Glutamatergic neuron (in vitro differentiated cells): ENCODE data around the gene NOXO1. TPM values are rescaled to one million over a fixed set of nuclear protein-coding genes. Genes with fewer than 3 reads are reported as not detected.
A peak's percentile ranks its signal among the peaks of the same experiment; 100 is the strongest.

Source experiments
- DNase-seq: peaks from one replicate; pipeline ENCODE4 v3.0.0; 2022
- H3K27ac Mint-ChIP-seq: one replicate; pipeline ENCODE4 v1.8.0; 2020; ENCODE audit warnings: mild to moderate bottlenecking, mixed read lengths, inconsistent platforms; ENCODE audit not compliant: unreplicated experiment
- H3K27me3 Mint-ChIP-seq: one replicate; pipeline ENCODE4 v1.8.0; 2020; ENCODE audit warnings: mild to moderate bottlenecking, moderate library complexity, mixed read lengths, inconsistent platforms; ENCODE audit not compliant: unreplicated experiment
- H3K36me3 Mint-ChIP-seq: one replicate; pipeline ENCODE4 v1.8.0; 2020; ENCODE audit warnings: mild to moderate bottlenecking, mixed read lengths, inconsistent platforms; ENCODE audit not compliant: unreplicated experiment
- H3K4me1 Mint-ChIP-seq: one replicate; pipeline ENCODE4 v1.8.0; 2020; ENCODE audit warnings: mild to moderate bottlenecking, low read depth, mixed read lengths, inconsistent platforms; ENCODE audit not compliant: unreplicated experiment
- H3K4me3 Mint-ChIP-seq: one replicate; pipeline ENCODE4 v1.8.0; 2020; ENCODE audit warnings: mild to moderate bottlenecking, mixed read lengths, inconsistent platforms; ENCODE audit not compliant: unreplicated experiment
- H3K9me3 Mint-ChIP-seq: one replicate; pipeline ENCODE4 v1.8.0; 2020; ENCODE audit warnings: mild to moderate bottlenecking, moderate library complexity, mixed read lengths, inconsistent platforms; ENCODE audit not compliant: unreplicated experiment
- total RNA-seq: library from RNA; stranded (reverse); fragmentation: NEBNext Ultra II Directional; extraction: Animal tissue kit (Norgen Biotek cat#: 25700); gene quantifications from one replicate; pipeline ENCODE4 v1.2.1, GENCODE V29; 2021; ENCODE audit not compliant: unreplicated experiment
- TF ChIP-seq, protein P1 (sequence below): fragments of 200-600 bp; sonication (generic); IDR thresholded peaks from one replicate; pipeline ENCODE4 v1.5.0; 2021; ENCODE audit not compliant: partially characterized antibody, unreplicated experiment

Gene NOXO1
- total RNA-seq, 1 donor from 2014 or later = 1.3 TPM

GRCh38 chr16:1997494-1998359, 16.5 kb upstream of the NOXO1 start:
- Mint-ChIP-seq H3K27me3 (peaks cover 7% of the 10 kb centered on the region), H3K9me3 (peaks cover 13% of the 10 kb centered on the region), H3K27ac (no peak overlapping the region), H3K4me3 (no peak overlapping the region), H3K36me3 (no peaks in the 10 kb centered on the region), H3K4me1 (no peaks in the 10 kb centered on the region)
- TF ChIP-seq, protein P1, sequence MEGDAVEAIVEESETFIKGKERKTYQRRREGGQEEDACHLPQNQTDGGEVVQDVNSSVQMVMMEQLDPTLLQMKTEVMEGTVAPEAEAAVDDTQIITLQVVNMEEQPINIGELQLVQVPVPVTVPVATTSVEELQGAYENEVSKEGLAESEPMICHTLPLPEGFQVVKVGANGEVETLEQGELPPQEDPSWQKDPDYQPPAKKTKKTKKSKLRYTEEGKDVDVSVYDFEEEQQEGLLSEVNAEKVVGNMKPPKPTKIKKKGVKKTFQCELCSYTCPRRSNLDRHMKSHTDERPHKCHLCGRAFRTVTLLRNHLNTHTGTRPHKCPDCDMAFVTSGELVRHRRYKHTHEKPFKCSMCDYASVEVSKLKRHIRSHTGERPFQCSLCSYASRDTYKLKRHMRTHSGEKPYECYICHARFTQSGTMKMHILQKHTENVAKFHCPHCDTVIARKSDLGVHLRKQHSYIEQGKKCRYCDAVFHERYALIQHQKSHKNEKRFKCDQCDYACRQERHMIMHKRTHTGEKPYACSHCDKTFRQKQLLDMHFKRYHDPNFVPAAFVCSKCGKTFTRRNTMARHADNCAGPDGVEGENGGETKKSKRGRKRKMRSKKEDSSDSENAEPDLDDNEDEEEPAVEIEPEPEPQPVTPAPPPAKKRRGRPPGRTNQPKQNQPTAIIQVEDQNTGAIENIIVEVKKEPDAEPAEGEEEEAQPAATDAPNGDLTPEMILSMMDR = no peak
- no peak for DNase-seq

DNA sequence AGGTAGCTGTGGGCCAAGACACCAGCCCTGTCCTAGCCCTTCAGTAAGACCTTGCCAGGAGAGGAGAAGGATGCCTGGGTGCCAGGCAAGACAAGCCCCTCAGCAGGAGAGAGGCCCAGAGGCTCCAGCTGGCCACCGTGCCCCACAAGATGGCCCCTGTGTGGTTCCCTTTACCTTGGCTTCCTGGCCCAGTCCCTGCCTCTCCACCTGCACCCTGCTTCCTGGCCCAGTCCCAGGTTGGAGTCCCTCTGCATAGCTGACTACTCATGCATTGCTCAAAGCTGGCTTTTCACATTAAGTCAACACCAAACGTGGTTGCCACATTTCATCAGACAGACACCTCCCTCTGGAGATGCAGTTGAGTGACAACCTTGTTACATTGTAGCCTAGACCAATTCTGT, 12.5 kb upstream of the NOXO1 start:
- H3K36me3 Mint-ChIP-seq = no peaks in the 10 kb centered on the region
- no peak for DNase-seq
- peaks cover 13% of the 10 kb centered on the region for H3K27me3 Mint-ChIP-seq
- TF ChIP-seq, protein P1 = no peak
- H3K4me1 Mint-ChIP-seq = peaks cover 2% of the 10 kb centered on the region
- H3K4me3 Mint-ChIP-seq = no peak overlapping the region
- no peak overlapping the region for H3K27ac Mint-ChIP-seq
- H3K9me3 Mint-ChIP-seq = peaks cover 12% of the 10 kb centered on the region

DNA sequence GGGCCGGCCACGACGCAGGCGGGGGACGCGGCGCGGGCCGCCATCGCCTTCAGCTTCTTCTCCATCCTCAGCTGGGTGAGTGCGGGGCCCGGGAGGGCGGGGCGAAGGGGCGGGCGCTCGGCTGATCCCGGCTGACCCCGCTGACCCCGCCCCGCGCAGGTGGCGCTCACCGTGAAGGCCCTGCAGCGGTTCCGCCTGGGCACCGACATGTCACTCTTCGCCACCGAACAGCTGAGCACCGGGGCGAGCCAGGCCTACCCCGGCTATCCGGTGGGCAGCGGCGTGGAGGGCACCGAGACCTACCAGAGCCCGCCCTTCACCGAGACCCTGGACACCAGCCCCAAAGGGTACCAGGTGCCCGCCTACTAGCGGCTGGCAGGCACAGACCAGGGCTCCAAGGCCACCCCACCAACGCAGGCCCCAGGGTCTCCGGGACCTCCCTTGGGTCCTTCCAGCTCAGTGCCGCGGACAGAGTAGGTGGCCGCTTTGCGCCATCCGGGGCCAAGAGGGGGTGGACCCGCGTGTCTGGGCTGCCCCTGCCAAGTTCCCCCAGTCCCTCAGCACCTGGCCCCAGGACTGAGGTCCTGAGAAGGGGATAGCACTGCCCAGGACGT, 11.5 kb upstream of the NOXO1 start:
- Mint-ChIP-seq H3K27me3 (peaks cover 14% of the 10 kb centered on the region), H3K9me3 (peaks cover 16% of the 10 kb centered on the region), H3K4me1 (peaks cover 5% of the 10 kb centered on the region), H3K36me3 (no peaks in the 10 kb centered on the region), H3K4me3 (no peak overlapping the region), H3K27ac (no peak overlapping the region)
- TF ChIP-seq, protein P1 = no peak
- no peak for DNase-seq

GRCh38 chr16:1991948-1992703, 10.9 kb upstream of the NOXO1 start:
- TF ChIP-seq, protein P1 = no peak
- H3K4me1 Mint-ChIP-seq = peaks cover 5% of the 10 kb centered on the region
- peaks cover 14% of the 10 kb centered on the region for H3K27me3 Mint-ChIP-seq
- peaks cover 16% of the 10 kb centered on the region for H3K9me3 Mint-ChIP-seq
- no peak overlapping the region for H3K27ac Mint-ChIP-seq
- no peaks in the 10 kb centered on the region for H3K36me3 Mint-ChIP-seq
- DNase-seq = peak; percentile 95
- H3K4me3 Mint-ChIP-seq = no peak overlapping the region
